GM21737 (cell line): Measurements from ENCODE around the gene UPK1B.

Source experiments
- ATAC-seq: cut with Tn5 transposase; IDR thresholded peaks from one replicate; pipeline ENCODE4 v1.9.1; 2021; ENCODE audit warnings: mild to moderate bottlenecking, moderate library complexity; ENCODE audit not compliant: unreplicated experiment

The UPK1B gene

GRCh38 chr3:119245778-119246177 lies 72.4 kb downstream of the UPK1B start:
- no peak for ATAC-seq
